Measurements from ENCODE around the gene DOCK8.

DNA sequence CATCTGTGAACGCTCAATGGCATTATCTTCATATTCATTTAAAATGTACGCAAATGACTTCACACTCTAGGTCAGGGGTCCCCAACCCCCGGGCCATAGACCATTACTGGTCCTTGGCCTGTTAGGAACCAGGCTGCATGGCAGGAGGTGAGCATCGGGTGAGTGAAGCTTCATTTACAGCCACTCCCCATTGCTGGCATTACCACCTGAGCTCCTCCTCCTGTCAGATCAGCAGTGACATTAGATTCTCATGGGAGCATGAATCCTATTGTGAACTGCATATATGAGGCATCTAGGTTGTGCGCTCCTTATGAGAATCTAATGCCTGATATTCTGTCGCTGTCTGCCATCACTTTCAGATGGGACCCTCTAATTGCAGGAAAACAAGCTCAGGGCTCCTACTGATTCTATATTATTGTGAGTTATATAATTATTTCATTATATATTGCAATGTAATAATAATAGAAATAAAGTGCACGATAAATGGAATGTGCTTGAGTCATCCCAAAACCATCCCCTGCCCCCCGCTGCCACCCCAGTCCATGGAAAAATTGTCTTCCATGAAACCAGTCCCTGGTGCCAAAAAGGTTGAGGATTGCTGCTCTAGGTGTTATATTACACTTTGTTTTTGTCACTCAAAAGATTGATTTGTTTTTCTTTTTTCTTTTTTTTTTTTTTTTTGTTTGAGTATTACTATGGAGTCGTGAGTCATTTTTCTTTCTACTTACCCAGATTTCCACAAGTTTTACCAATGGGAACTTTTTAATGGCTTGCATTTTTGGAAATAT, 127.2 kb downstream of the DOCK8 start:
- TF ChIP-seq, protein P1, sequence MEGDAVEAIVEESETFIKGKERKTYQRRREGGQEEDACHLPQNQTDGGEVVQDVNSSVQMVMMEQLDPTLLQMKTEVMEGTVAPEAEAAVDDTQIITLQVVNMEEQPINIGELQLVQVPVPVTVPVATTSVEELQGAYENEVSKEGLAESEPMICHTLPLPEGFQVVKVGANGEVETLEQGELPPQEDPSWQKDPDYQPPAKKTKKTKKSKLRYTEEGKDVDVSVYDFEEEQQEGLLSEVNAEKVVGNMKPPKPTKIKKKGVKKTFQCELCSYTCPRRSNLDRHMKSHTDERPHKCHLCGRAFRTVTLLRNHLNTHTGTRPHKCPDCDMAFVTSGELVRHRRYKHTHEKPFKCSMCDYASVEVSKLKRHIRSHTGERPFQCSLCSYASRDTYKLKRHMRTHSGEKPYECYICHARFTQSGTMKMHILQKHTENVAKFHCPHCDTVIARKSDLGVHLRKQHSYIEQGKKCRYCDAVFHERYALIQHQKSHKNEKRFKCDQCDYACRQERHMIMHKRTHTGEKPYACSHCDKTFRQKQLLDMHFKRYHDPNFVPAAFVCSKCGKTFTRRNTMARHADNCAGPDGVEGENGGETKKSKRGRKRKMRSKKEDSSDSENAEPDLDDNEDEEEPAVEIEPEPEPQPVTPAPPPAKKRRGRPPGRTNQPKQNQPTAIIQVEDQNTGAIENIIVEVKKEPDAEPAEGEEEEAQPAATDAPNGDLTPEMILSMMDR (conservative IDR thresholded peaks at IDR 0.05; ENCODE audit: low read depth in 2 of 2) = no peak
- no peak for TF ChIP-seq EZH2 (IDR thresholded peaks at IDR 0.05; ENCODE audit: low read depth, unreplicated experiment)
- TF ChIP-seq POLR2AphosphoS5 (IDR thresholded peaks at IDR 0.05; ENCODE audit: low read depth) = no peak
- no peak for TF ChIP-seq STAT1 (IDR thresholded peaks at IDR 0.05; ENCODE audit: unreplicated experiment)
- no peak for TF ChIP-seq CREB1 (CRISPR knock-in tag; IDR thresholded peaks at IDR 0.05; ENCODE audit: low read depth)
- TF ChIP-seq EZH2phosphoT487 (IDR thresholded peaks at IDR 0.05; ENCODE audit: unreplicated experiment) = no peak
- no peak for TF ChIP-seq ZNF331 (CRISPR knock-in tag; IDR thresholded peaks at IDR 0.05; ENCODE audit: low read depth)
- no peak for TF ChIP-seq NANOG (IDR thresholded peaks at IDR 0.05; ENCODE audit: borderline replicate concordance)
- TF ChIP-seq, protein P2, sequence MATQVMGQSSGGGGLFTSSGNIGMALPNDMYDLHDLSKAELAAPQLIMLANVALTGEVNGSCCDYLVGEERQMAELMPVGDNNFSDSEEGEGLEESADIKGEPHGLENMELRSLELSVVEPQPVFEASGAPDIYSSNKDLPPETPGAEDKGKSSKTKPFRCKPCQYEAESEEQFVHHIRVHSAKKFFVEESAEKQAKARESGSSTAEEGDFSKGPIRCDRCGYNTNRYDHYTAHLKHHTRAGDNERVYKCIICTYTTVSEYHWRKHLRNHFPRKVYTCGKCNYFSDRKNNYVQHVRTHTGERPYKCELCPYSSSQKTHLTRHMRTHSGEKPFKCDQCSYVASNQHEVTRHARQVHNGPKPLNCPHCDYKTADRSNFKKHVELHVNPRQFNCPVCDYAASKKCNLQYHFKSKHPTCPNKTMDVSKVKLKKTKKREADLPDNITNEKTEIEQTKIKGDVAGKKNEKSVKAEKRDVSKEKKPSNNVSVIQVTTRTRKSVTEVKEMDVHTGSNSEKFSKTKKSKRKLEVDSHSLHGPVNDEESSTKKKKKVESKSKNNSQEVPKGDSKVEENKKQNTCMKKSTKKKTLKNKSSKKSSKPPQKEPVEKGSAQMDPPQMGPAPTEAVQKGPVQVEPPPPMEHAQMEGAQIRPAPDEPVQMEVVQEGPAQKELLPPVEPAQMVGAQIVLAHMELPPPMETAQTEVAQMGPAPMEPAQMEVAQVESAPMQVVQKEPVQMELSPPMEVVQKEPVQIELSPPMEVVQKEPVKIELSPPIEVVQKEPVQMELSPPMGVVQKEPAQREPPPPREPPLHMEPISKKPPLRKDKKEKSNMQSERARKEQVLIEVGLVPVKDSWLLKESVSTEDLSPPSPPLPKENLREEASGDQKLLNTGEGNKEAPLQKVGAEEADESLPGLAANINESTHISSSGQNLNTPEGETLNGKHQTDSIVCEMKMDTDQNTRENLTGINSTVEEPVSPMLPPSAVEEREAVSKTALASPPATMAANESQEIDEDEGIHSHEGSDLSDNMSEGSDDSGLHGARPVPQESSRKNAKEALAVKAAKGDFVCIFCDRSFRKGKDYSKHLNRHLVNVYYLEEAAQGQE (IDR thresholded peaks at IDR 0.05; ENCODE audit: unreplicated experiment) = no peak
- TF ChIP-seq, protein P3, sequence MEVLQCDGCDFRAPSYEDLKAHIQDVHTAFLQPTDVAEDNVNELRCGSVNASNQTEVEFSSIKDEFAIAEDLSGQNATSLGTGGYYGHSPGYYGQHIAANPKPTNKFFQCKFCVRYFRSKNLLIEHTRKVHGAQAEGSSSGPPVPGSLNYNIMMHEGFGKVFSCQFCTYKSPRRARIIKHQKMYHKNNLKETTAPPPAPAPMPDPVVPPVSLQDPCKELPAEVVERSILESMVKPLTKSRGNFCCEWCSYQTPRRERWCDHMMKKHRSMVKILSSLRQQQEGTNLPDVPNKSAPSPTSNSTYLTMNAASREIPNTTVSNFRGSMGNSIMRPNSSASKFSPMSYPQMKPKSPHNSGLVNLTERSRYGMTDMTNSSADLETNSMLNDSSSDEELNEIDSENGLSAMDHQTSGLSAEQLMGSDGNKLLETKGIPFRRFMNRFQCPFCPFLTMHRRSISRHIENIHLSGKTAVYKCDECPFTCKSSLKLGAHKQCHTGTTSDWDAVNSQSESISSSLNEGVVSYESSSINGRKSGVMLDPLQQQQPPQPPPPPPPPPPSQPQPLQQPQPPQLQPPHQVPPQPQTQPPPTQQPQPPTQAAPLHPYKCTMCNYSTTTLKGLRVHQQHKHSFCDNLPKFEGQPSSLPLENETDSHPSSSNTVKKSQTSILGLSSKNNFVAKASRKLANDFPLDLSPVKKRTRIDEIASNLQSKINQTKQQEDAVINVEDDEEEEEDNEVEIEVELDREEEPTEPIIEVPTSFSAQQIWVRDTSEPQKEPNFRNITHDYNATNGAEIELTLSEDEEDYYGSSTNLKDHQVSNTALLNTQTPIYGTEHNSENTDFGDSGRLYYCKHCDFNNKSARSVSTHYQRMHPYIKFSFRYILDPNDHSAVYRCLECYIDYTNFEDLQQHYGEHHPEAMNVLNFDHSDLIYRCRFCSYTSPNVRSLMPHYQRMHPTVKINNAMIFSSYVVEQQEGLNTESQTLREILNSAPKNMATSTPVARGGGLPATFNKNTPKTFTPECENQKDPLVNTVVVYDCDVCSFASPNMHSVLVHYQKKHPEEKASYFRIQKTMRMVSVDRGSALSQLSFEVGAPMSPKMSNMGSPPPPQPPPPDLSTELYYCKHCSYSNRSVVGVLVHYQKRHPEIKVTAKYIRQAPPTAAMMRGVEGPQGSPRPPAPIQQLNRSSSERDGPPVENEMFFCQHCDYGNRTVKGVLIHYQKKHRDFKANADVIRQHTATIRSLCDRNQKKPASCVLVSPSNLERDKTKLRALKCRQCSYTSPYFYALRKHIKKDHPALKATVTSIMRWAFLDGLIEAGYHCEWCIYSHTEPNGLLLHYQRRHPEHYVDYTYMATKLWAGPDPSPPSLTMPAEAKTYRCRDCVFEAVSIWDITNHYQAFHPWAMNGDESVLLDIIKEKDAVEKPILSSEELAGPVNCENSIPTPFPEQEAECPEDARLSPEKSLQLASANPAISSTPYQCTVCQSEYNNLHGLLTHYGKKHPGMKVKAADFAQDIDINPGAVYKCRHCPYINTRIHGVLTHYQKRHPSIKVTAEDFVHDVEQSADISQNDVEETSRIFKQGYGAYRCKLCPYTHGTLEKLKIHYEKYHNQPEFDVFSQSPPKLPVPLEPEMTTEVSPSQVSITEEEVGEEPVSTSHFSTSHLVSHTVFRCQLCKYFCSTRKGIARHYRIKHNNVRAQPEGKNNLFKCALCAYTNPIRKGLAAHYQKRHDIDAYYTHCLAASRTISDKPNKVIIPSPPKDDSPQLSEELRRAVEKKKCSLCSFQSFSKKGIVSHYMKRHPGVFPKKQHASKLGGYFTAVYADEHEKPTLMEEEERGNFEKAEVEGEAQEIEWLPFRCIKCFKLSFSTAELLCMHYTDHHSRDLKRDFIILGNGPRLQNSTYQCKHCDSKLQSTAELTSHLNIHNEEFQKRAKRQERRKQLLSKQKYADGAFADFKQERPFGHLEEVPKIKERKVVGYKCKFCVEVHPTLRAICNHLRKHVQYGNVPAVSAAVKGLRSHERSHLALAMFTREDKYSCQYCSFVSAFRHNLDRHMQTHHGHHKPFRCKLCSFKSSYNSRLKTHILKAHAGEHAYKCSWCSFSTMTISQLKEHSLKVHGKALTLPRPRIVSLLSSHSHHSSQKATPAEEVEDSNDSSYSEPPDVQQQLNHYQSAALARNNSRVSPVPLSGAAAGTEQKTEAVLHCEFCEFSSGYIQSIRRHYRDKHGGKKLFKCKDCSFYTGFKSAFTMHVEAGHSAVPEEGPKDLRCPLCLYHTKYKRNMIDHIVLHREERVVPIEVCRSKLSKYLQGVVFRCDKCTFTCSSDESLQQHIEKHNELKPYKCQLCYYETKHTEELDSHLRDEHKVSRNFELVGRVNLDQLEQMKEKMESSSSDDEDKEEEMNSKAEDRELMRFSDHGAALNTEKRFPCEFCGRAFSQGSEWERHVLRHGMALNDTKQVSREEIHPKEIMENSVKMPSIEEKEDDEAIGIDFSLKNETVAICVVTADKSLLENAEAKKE (CRISPR knock-in tag; IDR thresholded peaks at IDR 0.05) = no peak

Measured in GM23338 (cell line).